Measurements from ENCODE around the gene PCDHA6.
"Not testable (repeated sequence)": the region's sequence is repeated elsewhere in the genome, so short reads cannot be mapped to it uniquely, and the experiment has no call there.

Gene PCDHA6

DNA sequence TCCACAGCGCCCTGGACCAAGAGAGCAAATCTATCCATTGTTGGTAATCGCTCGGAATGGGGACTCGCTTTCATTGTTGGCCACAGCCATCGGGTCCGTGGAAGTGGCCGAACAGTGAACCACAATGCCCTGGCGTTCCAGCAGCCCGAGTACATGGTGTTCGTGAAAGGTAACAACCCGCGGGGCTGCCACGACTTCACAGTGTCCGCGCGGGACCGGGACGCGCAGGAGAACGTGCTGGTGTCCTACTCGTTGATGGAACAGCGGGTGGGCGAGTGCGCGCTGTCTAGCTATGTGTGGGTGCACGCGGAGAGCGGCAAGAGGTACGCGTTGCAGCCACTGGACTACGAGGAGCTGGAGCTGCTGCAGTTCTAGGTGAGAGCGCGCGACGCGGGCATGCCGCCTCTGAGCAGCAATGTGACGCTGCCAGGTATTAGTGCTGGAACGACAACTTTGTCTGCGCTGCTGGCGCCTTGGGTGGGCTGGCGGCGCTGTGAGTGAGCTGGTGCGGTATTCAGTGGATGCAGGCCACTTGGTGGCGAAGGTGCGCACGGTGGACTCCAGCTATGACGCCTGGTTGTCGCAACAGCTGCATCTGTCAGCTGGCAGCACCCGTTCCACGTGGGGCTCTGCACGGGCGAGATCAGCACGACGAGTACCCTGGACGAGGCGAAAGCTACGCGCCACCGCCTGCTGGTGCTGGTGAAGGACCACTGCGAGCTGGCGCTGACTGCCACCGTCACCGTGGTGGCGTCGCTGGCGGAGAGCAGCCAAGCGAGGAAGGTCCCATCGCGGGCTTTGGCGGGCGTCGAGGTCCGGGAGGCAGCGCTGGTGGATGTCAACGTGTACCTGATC is 34.9 kb downstream of the PCDHA6 start:
- no peak for DNase-seq (ENCODE audit: low spot score)

DNA sequence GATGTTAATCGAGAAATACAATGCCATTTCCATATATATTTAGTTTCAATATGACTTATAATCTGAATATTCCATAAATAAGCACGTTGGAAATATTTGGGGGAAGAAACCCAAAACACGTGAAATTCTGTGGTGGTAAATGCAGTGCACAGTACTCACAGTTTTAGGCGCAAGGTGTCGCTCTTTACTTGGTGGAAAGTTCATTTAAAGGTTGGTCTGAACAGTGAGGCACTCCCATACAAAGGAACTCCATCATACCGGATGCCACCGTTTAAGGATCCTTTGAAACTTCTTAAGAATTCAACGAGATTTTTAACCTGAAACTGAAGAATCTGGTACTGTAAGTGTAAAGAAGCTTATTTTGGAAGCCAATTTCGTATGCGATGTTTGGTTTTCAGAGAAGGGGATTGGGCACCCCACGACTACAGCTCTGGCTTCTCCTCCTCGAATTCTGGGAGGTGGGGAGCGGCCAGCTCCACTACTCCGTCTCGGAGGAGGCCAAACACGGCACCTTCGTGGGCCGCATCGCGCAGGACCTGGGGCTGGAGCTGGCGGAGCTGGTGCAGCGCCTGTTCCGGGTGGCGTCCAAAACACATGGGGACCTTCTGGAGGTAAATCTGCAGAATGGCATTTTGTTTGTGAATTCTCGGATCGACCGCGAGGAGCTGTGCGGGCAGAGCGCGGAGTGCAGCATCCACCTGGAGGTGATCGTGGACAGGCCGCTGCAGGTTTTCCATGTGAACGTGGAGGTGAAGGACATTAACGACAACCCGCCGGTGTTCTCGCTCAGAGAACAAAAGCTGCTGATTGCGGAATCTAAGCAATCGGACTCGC is 41.2 kb downstream of the PCDHA6 start, which contains the start of gene PCDHA11:
Gene PCDHA11, plus strand, starts transcription at position 237 of the 834 bp plus-strand sequence. Its CDS starts 147 bp downstream, at position 384.
- DNase-seq (ENCODE audit: low spot score): no peak

DNA sequence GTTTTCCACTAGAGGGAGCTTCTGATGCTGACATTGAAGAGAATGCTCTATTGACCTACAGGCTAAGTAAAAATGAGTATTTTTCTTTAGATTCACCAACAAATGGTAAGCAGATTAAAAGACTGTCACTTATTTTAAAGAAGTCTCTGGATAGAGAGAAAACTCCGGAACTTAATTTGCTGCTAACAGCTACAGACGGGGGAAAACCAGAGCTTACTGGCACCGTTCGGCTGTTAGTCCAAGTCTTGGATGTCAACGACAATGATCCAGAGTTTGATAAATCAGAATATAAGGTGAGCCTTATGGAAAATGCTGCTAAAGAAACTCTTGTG is 41.8 kb downstream of the PCDHA6 start:
- no peak for DNase-seq (ENCODE audit: low spot score)

DNA sequence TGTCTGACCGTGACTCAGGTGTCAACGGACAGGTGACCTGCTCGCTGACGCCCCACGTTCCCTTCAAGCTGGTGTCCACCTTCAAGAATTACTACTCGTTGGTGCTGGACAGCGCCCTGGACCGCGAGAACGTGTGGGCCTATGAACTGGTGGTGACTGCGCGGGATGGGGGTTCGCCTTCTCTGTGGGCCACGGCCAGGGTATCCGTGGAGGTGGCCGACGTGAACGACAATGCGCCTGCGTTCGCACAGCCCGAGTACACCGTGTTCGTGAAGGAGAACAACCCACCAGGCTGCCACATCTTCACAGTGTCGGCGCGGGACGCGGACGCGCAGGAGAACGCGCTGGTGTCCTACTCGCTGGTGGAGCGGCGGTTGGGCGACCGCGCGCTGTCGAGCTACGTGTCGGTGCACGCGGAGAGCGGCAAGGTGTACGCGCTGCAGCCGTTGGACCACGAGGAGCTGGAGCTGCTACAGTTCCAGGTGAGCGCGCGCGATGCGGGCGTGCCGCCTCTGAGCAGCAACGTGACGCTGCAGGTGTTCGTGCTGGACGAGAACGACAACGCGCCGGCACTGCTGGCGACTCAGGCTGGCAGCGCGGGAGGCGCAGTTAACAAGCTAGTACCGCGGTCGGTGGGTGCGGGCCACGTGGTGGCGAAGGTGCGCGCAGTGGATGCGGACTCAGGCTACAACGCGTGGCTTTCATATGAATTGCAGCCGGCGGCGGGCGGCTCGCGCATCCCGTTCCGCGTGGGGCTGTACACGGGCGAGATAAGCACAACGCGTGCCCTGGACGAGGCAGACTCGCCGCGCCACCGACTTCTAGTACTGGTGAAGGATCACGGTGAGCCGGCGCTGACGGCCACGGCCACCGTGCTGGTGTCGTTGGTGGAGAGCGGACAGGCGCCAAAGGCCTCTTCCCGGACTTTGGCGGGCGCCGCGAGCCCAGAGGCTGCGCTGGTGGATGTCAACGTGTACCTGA is 42.8 kb downstream of the PCDHA6 start:
- DNase-seq (ENCODE audit: low spot score): no peak

DNA sequence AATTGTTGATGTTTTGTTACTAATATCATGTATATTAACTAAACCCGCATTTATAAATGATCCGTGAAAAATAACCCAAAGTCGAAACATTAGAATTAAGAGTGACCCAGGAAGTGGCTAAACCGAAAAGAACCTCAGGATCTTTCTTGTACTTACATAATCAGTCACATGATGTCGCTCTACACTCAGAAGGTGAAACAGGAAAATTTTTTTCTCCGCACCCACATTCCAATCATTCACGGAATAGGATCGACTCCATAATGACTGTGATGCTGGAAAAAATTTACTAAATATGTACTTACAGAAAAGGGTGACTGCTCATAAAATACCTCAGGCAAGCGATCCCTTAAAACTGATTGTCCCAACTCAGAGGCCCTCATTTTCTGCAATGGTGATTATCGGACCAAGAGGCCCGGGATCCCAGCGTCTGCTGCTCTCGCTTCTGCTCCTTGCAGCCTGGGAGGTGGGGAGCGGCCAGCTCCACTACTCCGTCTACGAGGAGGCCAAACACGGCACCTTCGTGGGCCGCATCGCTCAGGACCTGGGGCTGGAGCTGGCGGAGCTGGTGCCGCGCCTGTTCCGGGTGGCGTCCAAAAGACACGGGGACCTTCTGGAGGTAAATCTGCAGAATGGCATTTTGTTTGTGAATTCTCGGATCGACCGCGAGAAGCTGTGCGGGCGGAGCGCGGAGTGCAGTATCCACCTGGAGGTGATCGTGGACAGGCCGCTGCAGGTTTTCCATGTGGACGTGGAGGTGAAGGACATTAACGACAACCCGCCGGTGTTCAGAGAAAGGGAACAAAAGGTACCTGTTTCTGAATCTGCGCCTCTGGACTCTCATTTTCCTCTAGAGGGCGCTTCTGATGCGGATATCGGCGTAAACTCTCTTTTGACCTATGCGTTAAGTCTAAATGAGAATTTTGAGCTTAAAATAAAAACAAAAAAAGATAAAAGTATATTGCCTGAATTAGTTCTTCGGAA is 47.6 kb downstream of the PCDHA6 start, which contains the start of gene PCDHA12:
Gene PCDHA12, plus strand, starts transcription at position 224 of the 981 bp plus-strand sequence. Its CDS starts 165 bp downstream, at position 389.
- no peak for DNase-seq (ENCODE audit: low spot score)

DNA sequence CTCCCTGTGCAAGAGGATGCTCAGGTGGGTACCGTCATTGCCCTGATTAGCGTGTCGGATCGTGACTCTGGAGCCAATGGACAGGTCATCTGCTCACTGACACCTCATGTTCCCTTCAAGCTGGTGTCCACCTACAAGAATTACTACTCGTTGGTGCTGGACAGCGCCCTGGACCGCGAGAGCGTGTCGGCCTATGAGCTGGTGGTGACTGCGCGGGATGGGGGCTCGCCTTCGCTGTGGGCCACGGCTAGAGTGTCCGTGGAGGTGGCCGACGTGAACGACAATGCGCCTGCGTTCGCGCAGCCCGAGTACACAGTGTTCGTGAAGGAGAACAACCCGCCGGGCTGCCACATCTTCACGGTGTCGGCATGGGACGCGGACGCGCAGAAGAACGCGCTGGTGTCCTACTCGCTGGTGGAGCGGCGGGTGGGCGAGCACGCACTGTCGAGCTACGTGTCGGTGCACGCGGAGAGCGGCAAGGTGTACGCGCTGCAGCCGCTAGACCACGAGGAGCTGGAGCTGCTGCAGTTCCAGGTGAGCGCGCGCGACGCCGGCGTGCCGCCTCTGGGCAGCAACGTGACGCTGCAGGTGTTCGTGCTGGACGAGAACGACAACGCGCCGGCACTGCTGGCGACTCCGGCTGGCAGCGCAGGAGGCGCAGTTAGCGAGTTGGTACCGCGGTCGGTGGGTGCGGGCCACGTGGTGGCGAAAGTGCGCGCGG is 48.9 kb downstream of the PCDHA6 start:
- not testable (repeated sequence) for DNase-seq (ENCODE audit: low spot score)

DNA sequence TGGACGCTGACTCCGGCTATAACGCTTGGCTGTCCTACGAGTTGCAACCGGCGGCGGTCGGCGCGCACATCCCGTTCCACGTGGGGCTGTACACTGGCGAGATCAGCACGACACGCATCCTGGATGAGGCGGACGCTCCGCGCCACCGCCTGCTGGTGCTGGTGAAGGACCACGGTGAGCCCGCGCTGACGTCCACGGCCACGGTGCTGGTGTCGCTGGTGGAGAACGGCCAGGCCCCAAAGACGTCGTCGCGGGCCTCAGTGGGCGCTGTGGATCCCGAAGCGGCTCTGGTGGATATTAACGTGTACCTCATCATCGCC is 49.5 kb downstream of the PCDHA6 start:
- DNase-seq (ENCODE audit: low spot score): no peak
